NCI-H345 treated with DMSO at 0.1 percent for 48 hours (cell line): ENCODE results near the gene IRF4.

Experiments used
- DNase-seq: peaks from one replicate; lab custom pipeline; 2025; ENCODE audit not compliant: unreplicated experiment; lab: John Stamatoyannopoulos, UW

The IRF4 gene

GRCh38 chr6:353642-354614 lies 37.6 kb upstream of the IRF4 start:
- no peak for DNase-seq

- no peak for DNase-seq
Measured at GRCh38 chr6:354631-355280, 36.8 kb upstream of the IRF4 start.

DNA sequence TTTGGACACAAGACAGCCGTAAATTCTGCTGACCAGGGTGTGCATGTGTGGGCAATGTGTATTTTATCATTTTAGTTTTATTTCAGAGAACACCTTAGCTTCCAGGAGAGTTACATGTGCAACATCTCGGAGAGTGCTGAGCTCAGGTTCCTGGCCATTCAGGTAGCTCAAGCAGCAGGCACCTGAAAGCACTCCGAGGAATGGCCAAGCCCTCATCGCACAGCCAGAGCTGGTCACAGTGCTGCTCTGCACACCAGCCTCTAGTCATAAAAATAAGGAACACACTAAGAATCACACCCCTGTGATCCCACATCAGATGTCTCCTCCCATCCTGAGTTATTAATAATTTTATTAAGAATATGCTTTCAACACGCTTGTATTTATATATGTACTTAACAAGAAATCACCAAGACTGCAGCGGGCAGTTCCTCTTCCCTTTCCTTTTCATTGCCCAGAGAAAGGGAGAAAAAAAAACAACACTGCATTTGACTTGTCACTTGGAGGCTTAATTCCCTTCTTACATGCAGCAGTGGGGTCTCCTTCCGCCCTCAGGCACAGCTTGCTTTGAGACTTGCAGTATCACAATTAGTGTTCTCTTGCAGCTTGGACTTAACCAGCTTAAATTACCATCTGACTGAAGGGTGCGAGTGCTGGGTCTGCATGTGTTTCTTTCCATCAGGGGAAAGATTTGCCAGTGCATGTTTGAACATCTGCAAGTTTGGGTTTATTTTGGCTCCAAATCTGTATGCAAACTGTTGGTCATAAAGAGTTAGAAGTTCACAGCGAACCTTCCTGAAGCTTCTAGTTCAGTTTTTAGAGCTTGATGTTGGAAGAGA lies 36.0 kb upstream of the IRF4 start:
- DNase-seq = no peak

DNA sequence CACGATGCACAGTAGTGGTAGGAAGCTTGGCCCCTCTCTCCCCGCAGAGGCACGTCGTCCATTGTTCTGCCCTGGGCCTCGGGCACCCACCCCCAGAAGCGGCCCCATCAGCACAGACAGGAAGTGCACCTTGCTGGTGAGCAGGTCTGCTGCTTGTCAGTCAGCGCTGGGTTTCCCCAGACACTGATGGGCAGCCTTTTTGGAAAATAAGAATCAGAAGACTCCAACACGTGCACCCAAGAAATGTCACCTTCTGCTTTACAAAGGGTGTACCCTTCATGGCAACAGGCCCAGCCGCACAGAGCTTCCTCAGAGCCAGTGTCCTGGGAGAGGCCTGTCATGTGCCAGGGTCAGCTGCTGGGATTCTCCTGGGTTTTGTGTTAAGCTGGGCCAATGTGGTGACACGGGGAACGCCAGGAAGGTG lies 34.7 kb upstream of the IRF4 start:
- no peak for DNase-seq

- DNase-seq = no peak
Measured at GRCh38 chr6:357261-357790, 34.2 kb upstream of the IRF4 start.

DNA sequence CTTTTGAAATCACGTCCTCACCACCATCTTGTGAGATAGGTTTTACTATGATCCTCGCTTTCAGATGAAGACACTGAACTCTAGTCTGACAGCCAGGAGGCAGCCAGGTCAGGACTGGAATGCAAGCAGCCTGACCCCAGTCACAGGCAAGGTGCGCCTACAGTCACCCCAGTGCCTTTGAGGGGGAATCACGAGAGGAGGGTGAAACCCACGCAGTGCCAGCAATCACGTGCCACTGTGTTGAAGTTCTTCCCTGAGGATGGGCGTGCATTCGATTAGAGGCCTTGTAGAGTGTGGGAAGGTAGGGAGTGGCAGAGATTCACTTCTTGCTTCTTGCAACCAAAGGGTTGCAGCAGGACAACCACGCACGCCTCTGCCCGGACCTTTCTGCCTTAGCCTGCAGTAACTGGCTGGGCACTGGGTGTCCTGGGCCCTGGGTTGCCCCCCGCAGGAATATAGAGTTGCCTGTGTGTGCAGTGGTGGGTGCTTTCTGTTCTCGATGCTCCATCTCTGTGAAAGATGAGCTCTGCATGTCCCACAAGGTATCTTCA lies 33.7 kb upstream of the IRF4 start:
- DNase-seq = no peak

DNA sequence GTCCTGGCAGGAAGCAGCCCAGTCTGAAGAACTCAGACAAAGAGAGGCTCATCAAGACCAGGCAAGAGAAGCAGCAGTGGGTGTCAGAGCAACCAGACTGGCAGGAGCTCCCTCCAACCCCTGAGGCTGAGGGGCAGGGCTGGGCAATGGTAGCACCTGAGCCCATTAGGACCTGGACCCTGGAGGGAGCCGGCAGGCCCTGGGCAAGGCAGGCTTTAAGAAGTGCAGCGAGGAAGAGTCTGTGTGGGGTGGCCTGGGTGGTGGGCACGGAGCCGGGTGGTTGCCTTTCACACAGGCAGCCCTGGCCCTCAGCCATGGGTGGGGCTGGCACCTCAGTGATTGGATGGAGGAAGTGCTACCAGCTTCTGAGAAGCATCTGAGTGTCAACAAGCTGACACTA lies 33.1 kb upstream of the IRF4 start:
- no peak for DNase-seq

- DNase-seq = no peak
Measured at GRCh38 chr6:358847-359246, 32.7 kb upstream of the IRF4 start.

- DNase-seq = no peak
Measured at GRCh38 chr6:359261-360035, 32.1 kb upstream of the IRF4 start.

- DNase-seq = no peak
Measured at GRCh38 chr6:360349-360748, 31.2 kb upstream of the IRF4 start.

DNA sequence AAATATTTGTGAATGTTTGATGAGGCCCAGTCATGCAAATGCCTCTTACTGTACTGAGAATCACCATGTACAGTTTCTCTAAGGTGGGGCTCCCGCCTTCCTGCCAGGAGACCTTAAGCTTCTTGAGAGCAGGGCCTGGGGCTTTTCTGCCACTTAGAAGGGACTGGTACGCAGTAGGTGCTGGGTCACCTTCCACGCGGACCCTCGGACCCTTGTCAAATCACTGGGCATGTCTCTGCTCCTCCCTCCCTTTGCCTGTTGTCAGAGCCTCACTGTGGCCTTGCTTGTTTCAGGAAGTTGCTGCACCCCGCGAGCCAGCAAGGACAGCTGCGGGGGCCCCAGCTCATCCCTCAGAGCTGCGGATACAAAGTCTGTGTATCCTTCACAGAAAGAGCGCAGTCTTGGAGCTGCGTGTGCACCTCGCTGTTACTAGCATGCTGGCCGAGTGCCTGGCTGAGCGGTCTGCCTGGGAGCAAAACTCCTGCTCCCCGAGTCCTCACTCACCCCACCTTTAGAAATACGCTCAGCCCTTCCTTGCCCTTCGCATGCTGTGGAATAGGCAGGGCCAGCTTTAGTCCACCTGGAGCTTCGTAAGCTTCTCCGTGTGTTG lies 30.7 kb upstream of the IRF4 start:
- no peak for DNase-seq

DNA sequence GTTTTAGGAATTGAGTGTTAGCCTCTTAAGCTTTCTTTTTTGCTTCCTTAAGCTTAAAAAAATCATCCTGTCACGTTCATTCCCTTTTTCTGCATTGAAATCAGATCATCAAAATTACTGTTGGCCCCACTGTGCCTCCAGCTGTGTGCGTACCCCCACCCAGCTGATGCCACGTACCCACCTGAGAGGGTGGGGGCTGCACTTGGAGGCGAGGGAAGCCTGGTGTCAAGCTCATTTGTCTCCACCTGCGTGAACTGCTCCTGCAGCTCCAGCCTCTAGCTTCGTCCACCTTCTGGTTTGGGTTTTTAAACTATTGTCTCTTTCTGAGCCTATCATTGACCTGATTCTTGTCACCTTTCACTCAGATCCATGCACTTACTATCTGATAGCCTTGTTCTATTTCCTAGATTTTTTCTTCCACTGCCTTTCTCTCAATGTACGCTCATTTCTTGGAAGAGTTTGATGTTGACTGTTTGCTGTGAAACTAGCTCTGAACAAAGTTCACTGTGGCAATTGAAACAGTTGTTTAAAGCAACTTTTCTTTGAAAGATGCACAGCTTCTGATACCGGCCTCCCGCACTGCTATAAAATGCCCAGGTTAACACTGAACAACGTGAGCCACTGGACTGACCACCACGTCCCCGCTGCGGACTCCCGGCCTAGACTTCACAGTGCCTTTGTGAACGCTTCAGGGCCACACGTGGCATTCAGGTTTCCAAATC lies 30.0 kb upstream of the IRF4 start:
- no peak for DNase-seq

GRCh38 chr6:362231-362923 lies 29.2 kb upstream of the IRF4 start:
- DNase-seq = no peak

GRCh38 chr6:362924-363249 lies 28.7 kb upstream of the IRF4 start:
- DNase-seq = no peak

- DNase-seq = no peak
Measured at GRCh38 chr6:363291-363690, 28.3 kb upstream of the IRF4 start.

- no peak for DNase-seq
Measured at GRCh38 chr6:363909-364308, 27.6 kb upstream of the IRF4 start.

DNA sequence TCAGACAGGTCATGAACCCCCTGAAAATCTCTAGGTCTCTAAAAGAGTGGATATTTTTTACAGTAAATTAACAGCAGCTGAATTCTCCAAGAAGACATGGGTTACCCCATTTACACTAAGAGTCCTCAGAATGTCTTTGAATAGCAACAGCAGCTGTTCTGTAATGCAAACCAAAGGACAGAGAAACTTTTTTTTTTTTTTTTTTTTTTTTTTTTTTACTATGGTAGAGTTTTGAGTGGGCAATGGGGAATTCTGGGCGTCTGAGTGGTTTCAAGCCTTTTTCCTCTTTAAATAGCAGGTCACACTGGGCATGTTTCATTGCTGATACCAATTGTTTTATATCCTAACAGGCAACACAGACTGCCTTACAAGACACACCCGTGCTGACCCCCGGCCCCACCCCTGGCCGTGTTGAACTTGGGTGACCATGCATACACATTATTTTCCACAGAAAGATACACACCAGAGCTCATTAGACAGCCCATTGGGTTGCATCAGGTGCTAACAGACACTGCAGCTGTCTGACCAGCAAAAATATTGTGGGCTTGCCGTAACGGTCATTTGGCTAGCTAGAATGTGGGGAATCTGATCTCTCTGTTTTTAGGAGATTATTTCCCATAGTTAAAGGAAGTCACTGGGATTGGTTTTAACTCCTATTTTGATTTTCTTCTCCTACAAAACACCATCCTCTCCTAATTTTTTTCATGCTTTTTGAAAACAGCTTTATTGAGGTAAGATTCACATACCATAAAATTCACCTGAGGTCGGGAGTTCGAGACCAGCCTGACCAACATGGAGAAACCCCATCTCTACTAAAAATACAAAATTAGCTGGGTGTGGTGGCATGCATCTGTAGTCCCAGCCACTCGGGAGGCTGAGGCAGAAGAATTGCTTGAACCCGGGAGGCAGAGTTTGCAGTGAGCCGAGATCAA lies 26.7 kb upstream of the IRF4 start:
- no peak for DNase-seq

- DNase-seq = no peak
Measured at GRCh38 chr6:365835-366234, 25.7 kb upstream of the IRF4 start.
